ENCODE data around the gene KCNC2. TPM values are rescaled to one million over a fixed set of nuclear protein-coding genes. Genes with fewer than 3 reads are reported as not detected.

KCNC2 gene
- not detected for total RNA-seq

- H3K36me3 Mint-ChIP-seq = no peaks in the 10 kb centered on the region
- H3K9me3 Mint-ChIP-seq (ENCODE audit: low read depth) = no peaks in the 10 kb centered on the region
- no peak for ATAC-seq
Measured at GRCh38 chr12:75209812-75210138, at the start of gene KCNC2. TSS of gene KCNC2 (minus strand) at chr12:75209839.

DNA sequence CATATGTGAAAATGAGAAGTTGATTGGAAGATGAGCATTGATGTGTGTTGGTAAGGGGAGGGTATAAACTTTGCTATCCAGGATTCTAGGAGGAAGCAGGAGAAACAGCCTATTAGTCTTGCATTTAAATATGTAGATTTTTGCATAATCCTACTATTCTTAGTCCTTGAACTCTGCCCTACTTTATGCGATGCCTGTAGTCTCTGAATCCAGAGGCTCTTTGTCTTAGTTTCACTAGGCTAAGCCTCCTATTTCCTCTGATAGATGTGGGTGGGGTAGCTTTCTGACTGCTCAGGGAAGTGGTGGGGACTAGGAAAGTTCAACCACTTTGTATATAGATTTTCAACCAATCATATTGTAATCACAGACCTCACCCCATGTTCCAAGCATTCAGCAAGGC is 49.5 kb upstream of the KCNC2 start:
- DNase-seq (no peak), ATAC-seq (no peak)
- Mint-ChIP-seq H3K27ac (no peak overlapping the region), H3K9me3 (ENCODE audit: low read depth) (no peaks in the 10 kb centered on the region), H3K36me3 (no peaks in the 10 kb centered on the region), H3K4me1 (peaks cover 4% of the 10 kb centered on the region), H3K4me3 (no peak overlapping the region), H3K27me3 (no peaks in the 10 kb centered on the region)
- CTCF ChIA-PET = no interaction called here

More at GRCh38 chr12:75209812-75210138, at the start of gene KCNC2:
- Mint-ChIP-seq H3K4me1 (peaks cover 6% of the 10 kb centered on the region), H3K4me3 (no peak within 1 kb of the TSS), H3K27me3 (peaks cover 63% of the 10 kb centered on the region), H3K27ac (no peak within 1 kb of the TSS)
- no peak for DNase-seq
- CTCF ChIA-PET = no interaction called here

- peaks cover 4% of the 10 kb centered on the region for H3K4me1 Mint-ChIP-seq
- DNase-seq = no peak
- no peaks in the 10 kb centered on the region for H3K27me3 Mint-ChIP-seq
- H3K36me3 Mint-ChIP-seq = no peaks in the 10 kb centered on the region
- no peak for ATAC-seq
- CTCF ChIA-PET = no interaction called here
- H3K9me3 Mint-ChIP-seq (ENCODE audit: low read depth) = no peaks in the 10 kb centered on the region
- H3K4me3 Mint-ChIP-seq = no peak overlapping the region
- no peak overlapping the region for H3K27ac Mint-ChIP-seq
Measured at GRCh38 chr12:75257510-75257909, 47.9 kb upstream of the KCNC2 start.

- peaks cover 4% of the 10 kb centered on the region for H3K27me3 Mint-ChIP-seq
- H3K4me1 Mint-ChIP-seq = no peaks in the 10 kb centered on the region
- ATAC-seq (no peak), DNase-seq (no peak)
- no peak overlapping the region for H3K27ac Mint-ChIP-seq
- H3K9me3 Mint-ChIP-seq (ENCODE audit: low read depth) = peaks cover 5% of the 10 kb centered on the region
- H3K4me3 Mint-ChIP-seq = no peak overlapping the region
- CTCF ChIA-PET = no interaction called here
- no peaks in the 10 kb centered on the region for H3K36me3 Mint-ChIP-seq
Measured at GRCh38 chr12:75245108-75245507, 35.5 kb upstream of the KCNC2 start.

- CTCF ChIA-PET = no interaction called here
- H3K4me3 Mint-ChIP-seq = no peak overlapping the region
- no peak for ATAC-seq
- peaks cover 5% of the 10 kb centered on the region for H3K9me3 Mint-ChIP-seq (ENCODE audit: low read depth)
- no peaks in the 10 kb centered on the region for H3K4me1 Mint-ChIP-seq
- H3K27me3 Mint-ChIP-seq = no peaks in the 10 kb centered on the region
- no peak for DNase-seq
- H3K27ac Mint-ChIP-seq = no peak overlapping the region
- H3K36me3 Mint-ChIP-seq = no peaks in the 10 kb centered on the region
Measured at GRCh38 chr12:75239987-75240386, 30.3 kb upstream of the KCNC2 start.

DNA sequence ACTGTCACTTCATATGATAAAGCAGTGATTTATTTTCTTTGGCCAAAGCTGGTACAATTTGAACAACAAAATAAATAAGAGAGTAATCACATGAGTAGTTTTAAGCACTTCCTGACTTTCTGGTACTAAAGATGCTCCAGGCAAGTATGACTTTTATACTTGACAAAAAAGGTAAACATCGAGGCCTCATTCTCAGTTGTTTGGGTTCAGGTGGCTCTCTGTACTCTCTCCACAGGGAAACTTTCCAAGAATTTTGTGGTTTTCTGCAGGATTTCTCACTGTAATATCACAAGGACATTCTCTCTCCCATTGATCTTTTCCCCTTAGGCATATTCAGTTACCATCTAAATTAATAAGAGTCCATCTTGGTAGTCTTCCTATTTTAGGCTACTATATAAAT is 26.6 kb upstream of the KCNC2 start:
- no peak for ATAC-seq
- CTCF ChIA-PET = no interaction called here
- no peak overlapping the region for H3K27ac Mint-ChIP-seq
- H3K36me3 Mint-ChIP-seq = no peaks in the 10 kb centered on the region
- H3K4me1 Mint-ChIP-seq = no peaks in the 10 kb centered on the region
- H3K27me3 Mint-ChIP-seq = no peaks in the 10 kb centered on the region
- no peak overlapping the region for H3K4me3 Mint-ChIP-seq
- peaks cover 5% of the 10 kb centered on the region for H3K9me3 Mint-ChIP-seq (ENCODE audit: low read depth)
- DNase-seq = no peak

- no peak overlapping the region for H3K4me3 Mint-ChIP-seq
- H3K9me3 Mint-ChIP-seq (ENCODE audit: low read depth) = peaks cover 2% of the 10 kb centered on the region
- ATAC-seq (no peak), DNase-seq (no peak)
- CTCF ChIA-PET = no interaction called here
- H3K27ac Mint-ChIP-seq = no peak overlapping the region
- H3K36me3 Mint-ChIP-seq = no peaks in the 10 kb centered on the region
- H3K4me1 Mint-ChIP-seq = no peaks in the 10 kb centered on the region
- H3K27me3 Mint-ChIP-seq = peaks cover 2% of the 10 kb centered on the region
Measured at GRCh38 chr12:75227132-75227531, 17.5 kb upstream of the KCNC2 start.

GRCh38 chr12:75212072-75212471 is 2.4 kb upstream of the KCNC2 start:
- no peak for ATAC-seq
- H3K36me3 Mint-ChIP-seq = no peaks in the 10 kb centered on the region
- H3K4me1 Mint-ChIP-seq = peaks cover 6% of the 10 kb centered on the region
- H3K27ac Mint-ChIP-seq = no peak overlapping the region
- DNase-seq = no peak
- no peak overlapping the region for H3K4me3 Mint-ChIP-seq
- H3K27me3 Mint-ChIP-seq = peaks cover 41% of the 10 kb centered on the region
- H3K9me3 Mint-ChIP-seq (ENCODE audit: low read depth) = no peaks in the 10 kb centered on the region
- CTCF ChIA-PET = no interaction called here

- ATAC-seq = no peak
- no peak overlapping the region for H3K4me3 Mint-ChIP-seq
- H3K36me3 Mint-ChIP-seq = no peaks in the 10 kb centered on the region
- H3K27me3 Mint-ChIP-seq = peaks cover 66% of the 10 kb centered on the region
- peaks cover 6% of the 10 kb centered on the region for H3K4me1 Mint-ChIP-seq
- no peak overlapping the region for H3K27ac Mint-ChIP-seq
- DNase-seq = no peak
- no peaks in the 10 kb centered on the region for H3K9me3 Mint-ChIP-seq (ENCODE audit: low read depth)
- CTCF ChIA-PET = no interaction called here
Measured at GRCh38 chr12:75208856-75209811, 505 bp downstream of the KCNC2 start.

DNA sequence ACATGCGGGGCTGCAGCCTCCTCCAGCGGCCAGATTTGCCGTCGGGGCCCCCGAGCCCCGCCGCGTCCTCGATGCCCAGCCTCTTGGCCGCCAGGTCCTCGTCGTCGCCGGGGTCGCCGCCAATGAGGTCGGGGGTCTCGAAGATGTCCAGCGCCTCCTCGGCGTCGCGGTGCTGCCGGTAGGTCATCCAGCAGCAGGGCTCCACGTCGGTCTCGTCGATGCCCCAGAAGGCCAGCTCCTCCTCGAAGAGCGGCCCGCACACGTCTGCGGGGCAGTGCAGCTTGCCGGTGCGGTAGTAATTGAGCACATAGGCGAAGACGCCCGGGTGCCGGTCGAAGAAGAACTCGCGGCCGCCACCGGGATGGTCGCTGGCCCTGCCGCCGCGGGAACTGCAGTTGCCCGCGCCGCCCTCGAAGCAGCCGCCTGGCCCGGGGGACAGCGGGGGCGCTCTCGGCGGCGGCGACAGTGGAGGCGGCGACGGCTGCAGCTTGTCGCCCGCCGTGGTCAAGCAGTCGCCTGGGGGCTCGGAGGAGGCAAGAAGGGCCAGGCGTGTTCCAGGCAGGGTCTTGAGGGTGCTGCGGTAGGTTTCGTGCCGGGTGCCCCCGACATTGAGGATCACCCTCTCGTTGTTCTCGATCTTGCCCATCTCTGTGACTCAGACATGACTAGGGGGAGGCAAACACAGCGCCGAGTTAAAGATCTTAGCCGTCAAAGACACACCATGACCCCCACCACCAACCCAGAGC is 2.1 kb downstream of the KCNC2 start:
- no peak for DNase-seq
- CTCF ChIA-PET = no interaction called here
- Mint-ChIP-seq H3K27ac (no peak overlapping the region), H3K4me3 (no peak overlapping the region), H3K9me3 (ENCODE audit: low read depth) (no peaks in the 10 kb centered on the region), H3K4me1 (peaks cover 6% of the 10 kb centered on the region), H3K36me3 (no peaks in the 10 kb centered on the region), H3K27me3 (peaks cover 66% of the 10 kb centered on the region)
- ATAC-seq = no peak

DNA sequence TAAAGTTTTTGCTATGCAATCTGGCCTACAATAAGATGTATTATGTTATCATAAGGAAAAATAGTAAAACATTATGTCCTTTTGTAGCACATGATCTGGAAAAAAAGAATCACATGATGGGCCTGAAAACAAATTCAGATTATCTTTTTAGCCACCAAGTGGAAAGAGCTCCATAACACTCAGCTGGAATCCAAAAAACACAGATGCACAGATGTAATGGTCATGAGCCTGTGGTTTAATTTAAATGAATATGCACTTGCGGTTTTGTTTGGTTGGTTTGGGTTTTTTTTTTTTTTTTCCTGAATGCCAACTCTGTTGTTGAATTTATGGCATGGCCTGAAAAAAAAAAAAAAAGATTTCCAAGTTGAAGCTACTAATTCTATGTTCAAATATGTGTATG is 4.1 kb downstream of the KCNC2 start:
- peaks cover 55% of the 10 kb centered on the region for H3K27me3 Mint-ChIP-seq
- CTCF ChIA-PET = interaction anchor here (0.7 kb wide), 1 partner anchor 81 kb away, joined by 3 read pairs; no protein-coding TSS in a partner anchor
- no peak overlapping the region for H3K4me3 Mint-ChIP-seq
- ATAC-seq (no peak), DNase-seq (no peak)
- H3K4me1 Mint-ChIP-seq = peaks cover 10% of the 10 kb centered on the region
- no peaks in the 10 kb centered on the region for H3K9me3 Mint-ChIP-seq (ENCODE audit: low read depth)
- H3K36me3 Mint-ChIP-seq = no peaks in the 10 kb centered on the region
- no peak overlapping the region for H3K27ac Mint-ChIP-seq

GRCh38 chr12:75196865-75197264 is 12.8 kb downstream of the KCNC2 start:
- H3K4me3 Mint-ChIP-seq = no peak overlapping the region
- no peaks in the 10 kb centered on the region for H3K9me3 Mint-ChIP-seq (ENCODE audit: low read depth)
- no peak overlapping the region for H3K27ac Mint-ChIP-seq
- peaks cover 4% of the 10 kb centered on the region for H3K4me1 Mint-ChIP-seq
- DNase-seq (no peak), ATAC-seq (no peak)
- H3K27me3 Mint-ChIP-seq = peaks cover 8% of the 10 kb centered on the region
- no peaks in the 10 kb centered on the region for H3K36me3 Mint-ChIP-seq
- CTCF ChIA-PET = no interaction called here

DNA sequence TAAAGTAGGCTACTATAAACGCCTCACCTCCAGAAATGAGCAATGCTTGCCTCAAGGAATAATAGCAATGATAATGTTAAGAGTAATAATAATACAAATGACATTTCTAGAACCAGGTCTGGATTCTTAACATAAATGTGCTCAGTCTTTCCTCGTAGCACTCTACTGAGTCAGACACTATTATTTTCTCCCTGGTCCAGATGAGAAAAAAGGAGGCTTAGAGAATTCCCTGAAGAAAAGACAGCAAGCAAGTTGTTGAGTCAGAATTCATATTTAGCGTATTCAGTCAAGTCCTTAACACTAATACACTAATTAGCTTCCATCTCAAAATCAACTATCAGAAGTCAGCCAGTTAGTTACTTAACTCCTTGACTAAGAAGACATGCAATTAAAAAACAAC is 13.2 kb downstream of the KCNC2 start:
- Mint-ChIP-seq H3K36me3 (no peaks in the 10 kb centered on the region), H3K27me3 (peaks cover 8% of the 10 kb centered on the region), H3K4me3 (no peak overlapping the region), H3K9me3 (ENCODE audit: low read depth) (no peaks in the 10 kb centered on the region), H3K4me1 (peaks cover 4% of the 10 kb centered on the region), H3K27ac (no peak overlapping the region)
- no peak for DNase-seq
- ATAC-seq = no peak
- CTCF ChIA-PET = no interaction called here

GRCh38 chr12:75194250-75194649 is 15.4 kb downstream of the KCNC2 start:
- Mint-ChIP-seq H3K36me3 (no peaks in the 10 kb centered on the region), H3K27me3 (peaks cover 3% of the 10 kb centered on the region), H3K27ac (no peak overlapping the region), H3K9me3 (ENCODE audit: low read depth) (no peaks in the 10 kb centered on the region), H3K4me1 (no peaks in the 10 kb centered on the region), H3K4me3 (no peak overlapping the region)
- DNase-seq = no peak
- no peak for ATAC-seq
- CTCF ChIA-PET = no interaction called here
